ENCODE results near the gene FMN2.
"Not testable (repeated sequence)": the region's sequence is repeated elsewhere in the genome, so short reads cannot be mapped to it uniquely, and the experiment has no call there.

FMN2 gene

DNA sequence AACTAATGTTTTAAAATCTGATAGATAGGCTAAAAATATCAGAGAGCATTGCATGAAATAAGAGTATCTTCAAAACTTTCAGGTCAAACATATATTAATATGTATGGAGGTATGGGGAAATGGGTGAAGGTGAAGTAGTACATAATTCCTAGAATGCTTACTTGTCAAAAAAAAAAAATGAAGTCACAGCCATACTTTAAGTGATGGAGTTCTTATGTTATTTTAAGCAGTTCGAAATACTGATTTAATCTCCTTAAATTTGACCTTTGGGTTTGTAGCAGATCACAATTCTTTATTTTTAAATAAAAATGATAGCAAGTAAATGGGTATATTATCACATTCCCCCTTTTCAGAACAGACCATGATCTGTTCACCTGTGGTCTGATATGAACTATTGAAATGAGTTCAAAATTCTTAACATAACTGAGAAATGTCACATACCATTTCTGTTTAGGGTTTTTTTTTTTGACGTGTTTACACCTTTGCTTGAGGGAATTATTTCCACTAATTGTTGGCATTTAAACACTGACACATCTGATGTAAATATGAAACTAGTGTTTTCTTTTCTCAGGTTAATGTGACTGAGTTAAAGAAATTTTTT, 300.1 kb downstream of the FMN2 start:
- no peak for DNase-seq

DNA sequence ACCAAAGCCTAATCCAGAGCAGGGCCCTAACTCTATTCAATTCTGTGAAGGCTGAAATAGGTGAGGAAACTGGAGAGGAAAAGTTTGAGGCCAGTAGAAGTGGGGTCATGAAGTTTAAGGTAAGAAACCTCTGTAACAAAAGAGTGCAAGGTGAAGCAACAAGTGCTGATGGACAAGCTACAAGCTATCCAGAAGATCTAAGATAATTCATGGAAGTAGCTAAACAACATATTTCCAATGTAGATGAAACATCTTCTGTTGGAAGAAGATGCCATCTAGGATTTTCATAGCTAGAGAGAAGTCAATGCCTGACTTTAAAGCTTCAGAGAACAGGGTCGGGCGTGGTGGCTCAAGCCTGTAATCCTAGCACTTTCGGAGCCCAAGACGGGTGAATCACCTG, 302.7 kb downstream of the FMN2 start:
- no peak for DNase-seq

DNA sequence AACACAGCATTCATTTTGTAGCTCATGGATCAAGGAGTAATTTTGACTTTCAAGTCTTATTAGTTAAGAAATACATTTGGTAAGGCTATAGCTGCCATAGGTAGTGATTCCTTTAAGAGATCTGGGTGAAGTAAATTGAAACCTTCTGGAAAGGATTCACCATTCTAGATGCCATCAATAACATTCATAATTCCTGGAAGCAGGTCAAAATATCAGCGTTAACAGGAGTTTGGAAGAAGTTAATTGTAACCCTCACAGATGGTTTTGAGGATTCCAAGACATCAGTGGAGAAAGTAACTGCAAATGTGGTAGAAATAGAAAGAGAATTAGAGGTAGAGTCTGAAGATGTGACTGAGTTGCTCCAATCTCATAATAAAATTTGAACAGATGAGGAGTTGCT, 303.7 kb downstream of the FMN2 start:
- no peak for DNase-seq

DNA sequence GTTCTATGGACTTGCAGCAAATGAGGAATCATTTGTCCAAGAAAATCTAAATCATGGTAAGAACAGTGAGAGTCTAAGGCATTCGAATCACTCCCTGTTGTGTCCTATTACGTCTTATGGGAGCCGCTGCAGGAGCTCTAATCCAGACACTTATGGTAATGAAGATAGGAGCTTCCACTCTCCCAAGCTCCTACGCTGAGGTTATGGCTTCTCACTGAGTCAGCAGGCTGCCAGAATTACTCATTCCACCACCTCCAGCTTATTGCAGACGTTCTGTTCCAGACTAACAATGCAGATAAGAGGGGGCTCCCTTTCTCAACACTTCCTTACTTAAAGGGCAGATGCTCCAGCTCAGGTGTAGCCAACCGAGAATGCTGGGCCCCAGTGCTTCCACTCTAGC, 307.7 kb downstream of the FMN2 start:
- DNase-seq = no peak

DNA sequence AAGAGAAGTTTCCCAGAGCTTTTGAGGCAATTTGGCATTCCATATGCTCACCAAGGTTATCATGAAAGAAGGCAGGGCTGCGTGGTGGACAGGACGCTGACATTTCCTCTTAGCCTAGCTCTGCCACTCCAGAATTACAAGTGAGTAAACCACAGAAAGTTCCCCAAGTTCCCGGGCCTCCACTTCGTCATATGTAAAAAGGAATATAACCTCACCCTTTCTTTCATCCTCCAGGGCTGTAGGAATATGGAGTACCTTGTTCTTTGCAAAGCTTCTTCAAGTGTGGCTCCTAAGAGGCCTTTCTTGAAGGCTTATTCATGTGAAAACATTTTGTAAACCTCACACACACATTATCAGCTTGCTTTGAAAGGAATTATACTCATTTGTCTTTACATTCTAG, 310.0 kb downstream of the FMN2 start:
- no peak for DNase-seq

DNA sequence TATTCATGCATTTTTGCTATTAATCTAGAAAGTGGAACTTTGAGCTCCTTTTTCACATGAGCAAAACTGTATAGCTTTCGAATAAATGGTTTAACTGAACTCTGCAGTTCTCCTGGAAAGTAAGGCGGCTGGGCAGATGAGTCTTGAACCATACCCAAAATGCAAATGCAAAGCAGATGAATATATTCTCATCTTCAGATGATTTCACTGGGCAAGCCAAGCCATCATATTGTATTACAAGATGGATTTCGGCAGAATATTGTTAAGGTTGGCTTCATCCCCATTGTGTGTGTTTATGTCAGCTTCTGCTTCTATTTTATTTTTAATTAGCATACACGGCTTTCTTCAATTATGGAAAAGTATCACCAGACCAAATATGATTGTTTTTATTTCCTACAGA, 310.6 kb downstream of the FMN2 start:
- no peak for DNase-seq

DNA sequence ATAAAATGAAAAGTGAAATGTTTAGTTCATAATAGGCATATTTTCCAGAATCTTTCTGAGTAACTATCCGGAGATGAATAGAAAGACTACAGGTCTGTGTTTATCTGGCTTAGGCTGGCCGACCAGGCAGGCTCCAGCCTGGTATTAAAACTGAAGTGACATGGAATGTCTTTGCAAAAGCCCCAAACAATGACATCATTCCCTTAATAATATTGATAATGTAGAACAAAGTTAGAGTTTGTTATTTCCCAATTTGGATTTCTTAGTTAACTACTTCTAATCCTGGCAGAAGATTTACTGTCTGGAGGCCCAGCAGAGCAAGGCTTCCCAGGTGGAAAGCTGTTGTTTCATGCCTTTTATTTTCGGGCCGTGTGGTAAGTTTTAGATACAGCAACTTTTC, 312.6 kb downstream of the FMN2 start:
- DNase-seq = no peak

DNA sequence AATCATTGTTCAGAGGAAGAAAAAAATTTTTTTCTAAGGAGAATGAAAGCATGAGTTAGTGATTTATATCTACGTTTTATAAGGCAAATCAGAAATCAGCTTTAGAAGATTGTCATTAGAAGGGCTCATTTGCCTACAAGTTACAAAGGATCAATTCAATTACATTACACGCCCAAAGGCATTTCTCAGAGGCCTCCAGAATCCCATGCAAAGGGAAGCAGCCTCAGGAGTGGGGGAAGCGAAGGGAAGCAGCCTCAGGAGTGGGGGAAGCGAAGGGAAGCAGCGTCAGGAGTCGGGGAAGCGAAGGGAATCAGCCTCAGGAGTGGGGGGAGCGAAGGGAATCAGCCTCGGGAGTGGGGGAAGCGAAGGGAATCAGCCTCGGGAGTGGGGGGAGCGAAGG, 314.1 kb downstream of the FMN2 start:
- no peak for DNase-seq

DNA sequence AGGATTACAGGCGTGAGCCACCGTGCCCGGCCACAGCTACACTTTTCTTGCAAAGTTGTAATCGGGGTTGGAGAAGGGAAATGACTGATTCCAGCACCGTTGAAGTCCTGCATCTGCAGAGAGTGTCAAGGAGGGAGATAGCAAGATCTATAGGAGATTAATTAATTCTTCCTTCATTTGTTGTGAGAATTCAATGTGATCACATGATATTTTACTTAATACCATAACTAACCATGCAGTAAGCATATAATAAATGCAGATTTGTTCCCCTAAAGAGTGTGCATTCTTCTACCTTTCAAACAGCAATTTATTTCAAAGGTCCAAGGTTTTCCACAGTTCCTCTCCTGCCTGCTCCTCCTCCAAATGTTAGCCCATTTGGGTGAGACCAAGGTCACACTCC, 315.7 kb downstream of the FMN2 start:
- no peak for DNase-seq

DNA sequence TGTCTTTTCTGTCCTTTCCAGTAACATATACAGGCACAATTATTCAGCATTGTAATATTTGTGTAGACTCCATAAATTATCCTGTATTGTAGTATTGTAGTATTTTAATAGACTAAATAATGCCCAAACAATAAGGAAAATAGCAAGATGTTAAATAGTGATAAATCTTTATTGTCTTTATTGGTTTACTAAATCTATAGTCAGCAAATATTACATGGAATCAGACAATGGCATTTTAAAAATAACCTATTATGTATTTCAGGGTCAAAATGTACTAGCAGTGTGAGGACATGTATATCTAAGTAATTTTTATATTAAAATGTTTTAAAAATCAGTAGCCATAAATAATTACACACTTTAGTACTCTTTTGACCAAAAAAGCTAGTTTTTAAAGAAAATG, 317.9 kb downstream of the FMN2 start:
- no peak for DNase-seq

DNA sequence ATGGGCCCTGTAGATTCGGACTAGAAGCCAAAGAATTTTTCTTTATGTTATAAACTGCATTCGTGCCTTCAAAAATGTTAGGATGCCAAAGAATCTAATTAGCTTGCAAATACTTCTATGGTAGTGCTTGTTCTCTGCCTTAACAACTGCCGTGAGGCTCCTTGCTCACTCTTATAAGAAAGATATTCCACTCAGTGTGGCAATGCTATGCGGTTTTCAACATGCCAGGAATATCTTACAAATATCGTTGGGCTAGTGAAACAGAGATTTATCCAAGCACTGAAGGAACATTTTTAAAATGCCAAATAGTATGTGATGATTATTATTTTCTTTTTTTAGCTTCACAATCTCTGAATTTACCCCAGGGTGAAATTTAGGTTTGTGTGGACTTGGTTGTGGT, 322.0 kb downstream of the FMN2 start:
- no peak for DNase-seq

DNA sequence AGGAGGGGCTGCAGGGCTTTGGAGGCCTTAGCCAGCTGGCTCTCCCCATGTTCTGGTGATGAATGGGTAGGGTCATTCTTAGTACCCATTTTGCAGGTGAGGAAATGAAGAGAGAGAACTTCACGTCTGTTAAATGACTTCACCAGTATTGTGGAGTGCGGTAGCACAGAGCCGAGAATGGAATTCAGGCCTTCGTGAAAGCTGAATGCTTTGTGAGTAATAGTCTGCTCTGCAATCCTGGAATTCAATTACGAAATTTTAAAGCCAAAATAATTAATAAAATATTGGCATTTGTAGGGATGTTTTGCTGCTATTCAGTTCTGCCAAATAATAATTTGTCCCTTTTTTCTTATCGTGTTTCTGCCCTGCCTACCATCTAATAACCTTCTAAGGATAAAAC, 322.6 kb downstream of the FMN2 start:
- no peak for DNase-seq

DNA sequence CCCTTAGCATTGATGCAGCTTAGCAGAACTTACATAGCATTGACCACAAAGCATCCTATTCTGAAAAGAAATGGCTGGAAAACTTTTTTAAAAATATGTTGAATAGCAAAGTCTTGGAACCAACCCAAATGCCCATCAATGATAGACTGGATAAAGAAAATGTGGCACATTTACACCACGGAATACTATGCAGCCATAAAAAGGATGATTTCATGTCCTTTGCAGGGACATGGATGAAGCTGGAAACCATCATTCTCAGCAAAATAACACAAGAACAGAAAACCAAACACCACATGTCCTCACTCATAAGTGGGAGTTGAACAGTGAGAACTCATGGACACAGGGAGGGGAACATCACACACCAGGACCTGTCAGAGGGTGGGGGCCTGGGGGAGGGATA, 323.3 kb downstream of the FMN2 start:
- not testable (repeated sequence) for DNase-seq

DNA sequence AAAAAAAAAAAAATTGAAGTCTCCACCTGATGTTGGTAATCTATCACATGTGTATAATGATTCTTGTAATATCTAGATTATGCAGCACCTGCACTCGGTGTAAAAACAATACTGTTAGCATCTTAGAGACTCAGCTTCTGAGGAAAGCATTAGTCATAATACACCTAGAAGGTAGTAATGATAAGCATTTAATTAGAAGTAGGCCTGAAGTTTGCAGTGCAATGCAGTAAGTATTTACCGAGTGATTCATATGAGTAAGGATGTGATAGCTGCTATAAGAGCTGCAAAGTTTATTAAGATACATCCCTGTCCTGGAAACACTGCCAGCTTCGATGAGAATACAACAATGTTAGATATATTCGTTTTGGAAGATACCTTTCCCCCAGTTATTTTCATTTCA, 323.8 kb downstream of the FMN2 start:
- DNase-seq = no peak

DNA sequence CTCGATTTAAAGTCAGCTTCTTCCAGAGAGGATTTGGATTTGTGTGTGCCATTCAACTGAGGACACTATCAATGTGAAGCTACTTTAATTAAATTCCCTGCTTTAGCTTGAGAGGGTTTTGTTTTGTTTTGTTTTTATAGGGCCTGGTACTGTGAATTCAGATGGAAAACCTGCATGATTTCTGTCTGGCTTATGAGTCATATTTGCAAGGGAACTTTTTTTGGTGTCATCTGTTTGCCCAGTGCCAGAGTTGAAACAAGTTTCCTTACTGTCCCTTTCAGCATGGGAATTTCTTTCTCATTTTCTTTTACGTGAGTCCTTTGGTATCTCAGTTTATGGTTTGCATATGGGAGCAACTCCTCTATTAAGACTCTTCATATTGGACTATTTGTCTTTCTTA, 325.6 kb downstream of the FMN2 start:
- no peak for DNase-seq

DNA sequence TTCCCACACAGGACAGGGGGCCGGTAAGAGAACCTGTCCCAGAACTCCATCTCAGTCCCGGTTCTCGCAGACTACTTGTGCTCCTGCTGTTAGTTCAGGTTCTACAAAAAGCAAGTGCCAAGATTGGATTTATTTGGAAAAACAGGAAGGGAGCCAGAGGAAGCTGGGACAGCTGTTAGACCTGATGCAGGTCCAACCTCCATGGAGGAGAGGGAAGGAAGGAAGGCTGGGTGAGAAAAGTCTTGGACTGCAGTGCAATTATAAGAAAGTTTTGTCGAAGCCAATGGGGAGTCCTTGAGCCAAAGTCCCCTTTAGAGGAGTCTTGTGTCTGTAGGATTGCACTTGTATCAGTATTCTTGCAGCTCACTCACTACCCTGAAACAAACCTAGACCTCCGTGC, 329.1 kb downstream of the FMN2 start:
- no peak for DNase-seq

DNA sequence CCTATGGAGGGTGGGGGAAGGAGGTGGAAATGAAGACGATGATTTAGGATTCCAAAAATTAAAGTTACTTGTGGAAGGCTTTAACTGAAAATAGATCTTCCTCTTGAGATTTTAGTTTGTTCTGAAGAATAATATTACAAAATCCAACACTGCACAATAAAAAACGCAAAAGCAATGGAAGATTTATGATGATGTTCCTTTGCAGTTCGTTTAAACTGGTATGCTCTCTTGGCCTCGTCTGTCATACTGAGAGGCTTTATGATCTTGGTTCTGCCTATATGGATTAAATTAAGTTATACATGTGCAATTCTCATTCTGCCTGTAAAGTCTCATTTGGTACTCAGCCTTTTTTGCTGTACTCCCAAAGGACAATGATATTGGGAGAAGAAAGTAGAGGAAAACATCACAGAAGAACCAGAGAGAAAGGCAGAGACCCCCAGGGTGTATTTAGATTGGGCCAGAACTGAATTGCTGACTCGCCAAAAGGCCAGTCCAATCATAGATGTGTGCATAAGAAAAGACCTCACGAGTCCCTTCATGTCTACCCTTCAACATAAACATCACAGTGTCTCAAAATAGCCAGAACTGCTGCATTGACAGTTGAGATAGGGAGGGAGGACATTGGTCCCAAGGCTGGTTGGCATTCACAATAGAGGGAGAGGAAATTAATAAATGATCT, 331.7 kb downstream of the FMN2 start:
- no peak for DNase-seq

DNA sequence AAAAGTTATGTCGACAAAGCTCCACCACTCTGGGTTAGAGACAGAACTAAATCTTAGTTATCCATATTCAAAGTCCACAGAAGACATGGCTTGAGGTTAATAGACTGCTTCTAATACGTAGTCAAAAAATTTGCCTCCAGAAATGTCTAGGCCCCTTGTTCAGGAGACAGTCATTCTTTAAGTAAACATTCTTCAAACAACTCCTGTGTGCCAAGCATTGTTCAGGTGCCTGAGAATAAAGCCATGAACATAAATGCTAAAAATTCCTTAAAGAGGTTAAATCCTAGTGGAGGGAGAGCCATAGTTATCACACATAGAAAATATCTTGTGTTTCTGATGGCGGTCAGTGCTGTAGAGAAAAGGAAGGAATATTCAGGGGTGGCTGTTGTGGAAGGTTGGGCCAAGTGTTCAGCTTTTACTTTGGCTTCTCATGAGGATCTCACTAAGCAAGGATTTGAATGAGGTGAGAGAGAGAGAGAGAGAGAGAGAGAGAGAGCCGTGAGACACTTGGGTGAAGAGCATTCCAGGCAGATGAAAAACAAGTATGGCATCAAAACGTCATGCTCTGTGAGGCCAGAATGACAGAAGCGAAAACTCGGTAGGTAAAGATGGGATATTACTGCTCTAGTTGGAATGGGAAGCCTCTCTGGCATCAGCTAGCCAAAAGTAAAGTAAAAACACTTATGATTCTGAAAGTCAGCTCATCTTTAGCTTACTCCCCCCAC, 333.2 kb downstream of the FMN2 start:
- DNase-seq = no peak

DNA sequence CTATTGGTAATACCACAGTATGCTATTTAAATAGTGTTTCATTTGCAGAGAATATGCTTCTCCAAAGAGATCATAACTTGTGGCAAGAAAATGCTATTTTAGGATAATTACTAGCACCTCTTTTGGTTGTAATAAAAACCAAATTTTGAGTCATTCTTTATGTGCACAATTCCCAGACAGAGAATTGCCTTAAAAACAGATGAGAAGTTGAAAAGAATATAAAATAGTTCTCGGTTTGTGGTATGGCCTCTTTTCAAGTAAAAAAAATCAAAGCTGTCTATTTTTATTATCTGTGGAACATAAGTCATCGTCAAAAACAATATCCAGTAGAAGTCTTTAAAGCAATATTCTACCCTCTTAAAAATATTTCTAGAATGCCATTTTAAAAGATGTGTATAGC, 334.4 kb downstream of the FMN2 start:
- no peak for DNase-seq

DNA sequence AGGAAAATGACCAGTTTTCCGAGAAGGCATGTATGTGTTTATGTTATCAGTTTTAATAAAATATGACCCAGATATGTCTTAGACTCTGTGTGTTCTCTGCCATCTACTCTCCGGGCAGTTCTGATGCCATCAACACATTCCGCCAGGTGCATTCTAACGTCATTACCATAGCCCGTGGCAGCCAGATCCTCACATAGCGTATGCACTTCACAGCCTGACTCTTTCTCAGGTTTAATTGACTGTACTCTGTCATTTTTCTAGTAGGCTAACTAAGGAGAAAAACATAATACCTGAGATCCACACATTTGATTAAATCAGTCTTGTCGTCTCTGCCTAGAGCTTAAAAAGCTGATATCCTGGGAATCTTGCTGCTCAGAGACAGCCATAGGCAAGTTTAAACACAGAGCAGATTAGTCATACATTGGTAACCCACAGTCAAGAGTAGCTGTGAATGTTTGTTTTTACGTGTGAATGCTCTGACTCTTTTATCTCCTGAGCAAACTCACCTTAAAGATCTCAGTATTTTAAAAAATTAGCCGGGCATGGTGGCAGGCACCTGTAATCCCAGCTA, 344.4 kb downstream of the FMN2 start:
- no peak for DNase-seq

DNA sequence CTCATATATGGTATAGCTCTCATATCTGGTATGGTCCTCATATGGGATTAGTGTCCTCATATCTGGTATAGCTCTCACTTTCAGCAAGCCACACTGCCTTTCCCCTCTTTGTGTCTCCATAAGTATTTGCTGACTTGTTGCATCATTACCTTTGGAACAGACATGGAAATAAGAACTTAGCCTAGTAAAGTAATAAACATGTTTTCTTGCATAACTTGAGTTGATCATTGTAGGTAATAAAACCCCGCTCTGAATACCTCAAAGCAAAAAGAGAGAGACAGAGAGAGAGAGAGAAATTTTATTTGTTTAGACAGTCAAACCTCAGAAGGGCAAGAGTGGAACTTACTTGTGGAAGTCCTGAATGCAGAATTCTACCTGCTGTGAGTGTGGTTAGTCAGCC, 350.0 kb downstream of the FMN2 start:
- DNase-seq = no peak

DNA sequence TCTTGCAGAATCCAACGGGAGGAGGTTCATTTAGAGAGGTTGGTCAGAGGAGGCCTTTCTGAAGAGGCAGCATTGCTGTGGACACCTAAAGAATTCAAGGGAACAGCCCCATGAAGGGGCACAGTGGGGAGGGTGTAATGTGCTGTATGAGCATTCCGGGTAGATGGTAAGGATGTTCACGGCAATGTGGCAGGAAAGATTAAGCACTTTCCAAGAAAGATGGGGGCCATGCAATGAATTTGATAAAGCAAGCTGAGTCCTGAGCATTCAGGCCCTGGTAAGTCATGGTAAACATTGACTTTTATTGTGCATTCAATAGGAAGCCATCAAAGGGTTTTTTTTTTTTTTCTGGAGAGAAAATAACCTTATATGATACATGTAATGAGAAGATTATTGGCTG, 353.7 kb downstream of the FMN2 start:
- DNase-seq = no peak

DNA sequence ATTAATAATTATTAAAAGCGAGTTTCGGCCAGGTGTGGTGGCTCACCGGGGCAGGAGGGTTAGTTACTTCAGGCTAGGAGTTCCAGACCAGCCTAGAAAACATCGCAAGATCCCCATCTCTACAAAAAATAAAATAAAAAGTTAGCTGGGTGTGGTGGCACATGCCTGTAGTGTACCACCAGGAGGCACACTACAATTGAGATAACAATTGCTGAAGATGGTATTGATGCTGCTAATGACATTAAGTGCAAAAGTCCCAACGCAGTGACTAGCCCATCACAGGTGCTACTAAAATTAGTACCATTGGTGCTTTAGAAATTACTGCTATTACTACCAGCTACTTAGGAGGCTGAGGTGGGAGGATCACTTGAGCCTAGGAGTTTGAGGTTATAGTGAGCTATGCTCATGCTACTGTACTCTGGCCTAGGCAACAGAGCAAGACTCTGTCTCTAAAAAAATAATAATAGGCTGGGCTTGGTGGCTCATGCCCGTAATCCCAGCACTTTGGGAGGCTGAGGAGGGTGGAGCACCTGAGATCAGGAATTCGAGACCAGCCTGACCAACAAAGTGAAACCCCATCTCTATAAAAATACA, 363.6 kb downstream of the FMN2 start:
- DNase-seq = peak; percentile 45

DNA sequence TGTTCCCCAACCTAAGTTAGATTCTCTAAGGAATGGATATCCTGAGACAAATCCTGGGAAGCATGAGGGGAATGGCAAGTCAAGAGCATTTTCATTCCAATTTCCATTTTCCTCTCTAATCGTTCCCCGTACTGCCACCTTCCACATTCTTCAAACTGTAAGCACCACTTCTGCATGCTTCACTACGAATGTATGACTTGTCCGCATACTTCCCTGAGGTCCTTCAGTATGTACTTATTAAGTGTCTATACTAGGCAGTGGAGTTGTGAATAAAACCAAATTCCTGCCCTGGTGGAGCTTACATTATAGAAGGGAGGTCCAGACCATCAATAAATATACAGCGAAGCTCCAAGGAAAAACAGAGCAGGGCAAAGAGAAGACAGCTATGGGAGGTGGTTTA, 365.5 kb downstream of the FMN2 start:
- DNase-seq = no peak

All from CD4-positive, alpha-beta T cell treated with Interleukin-12 subunit alpha and Interleukin-12 subunit beta, for 1 hour (primary cell).